Small intestine (tissue), 7 donors: Measurements from ENCODE around the gene HPSE2. TPM values are rescaled to one million over a fixed set of nuclear protein-coding genes. Genes with fewer than 3 reads are reported as not detected.
A peak's percentile ranks its signal among the peaks of the same experiment; 100 is the strongest.

Experiments used
- DNase-seq, 2 donors: peaks; one replicate each; pipeline versions ENCODE4 v3.0.0 to v3.0.0-alpha.2; 2013
- FAIRE-seq: peaks from 2 replicates; lab custom pipeline; 2012; peaks lifted over from hg19 to GRCh38; lab: Jason Lieb, UNC
- H3K27ac ChIP-seq, 3 donors: one replicate each; pipeline ENCODE4 v1.5.1; 2013; ENCODE audit warnings: low read length in 2 of 3, mild to moderate bottlenecking in 2 of 3, control low read depth in 1 of 3, inconsistent platforms in 1 of 3, low read depth in 1 of 3, moderate library complexity in 1 of 3
- H3K27me3 ChIP-seq, 3 donors: one replicate each; pipeline ENCODE4 v1.6.1; 2013; ENCODE audit warnings: low read length in 3 of 3, inconsistent platforms in 1 of 3; ENCODE audit not compliant: control insufficient read depth in 3 of 3, insufficient read depth in 3 of 3
- H3K36me3 ChIP-seq, 3 donors: one replicate each; pipeline ENCODE4 v1.6.1; 2013; ENCODE audit warnings: low read length in 3 of 3, inconsistent platforms in 1 of 3, low read depth in 1 of 3, mild to moderate bottlenecking in 1 of 3, moderate library complexity in 1 of 3; ENCODE audit not compliant: control insufficient read depth in 3 of 3, insufficient read depth in 2 of 3
- H3K4me1 ChIP-seq, 3 donors: one replicate each; pipeline ENCODE4 v1.6.1; 2013; ENCODE audit warnings: low read length in 2 of 3, inconsistent platforms in 1 of 3, low read depth in 1 of 3, mild to moderate bottlenecking in 1 of 3, moderate library complexity in 1 of 3; ENCODE audit not compliant: control insufficient read depth in 3 of 3, insufficient read depth in 2 of 3
- H3K4me3 ChIP-seq, 3 donors: one replicate each; pipeline ENCODE4 v1.5.1; 2013; ENCODE audit warnings: low read length in 3 of 3, control low read depth in 1 of 3, inconsistent platforms in 1 of 3, low read depth in 1 of 3, mild to moderate bottlenecking in 1 of 3, moderate library complexity in 1 of 3
- H3K9me3 ChIP-seq, 2 donors: one replicate each; pipeline ENCODE4 v1.6.1; 2013; ENCODE audit warnings: low read depth in 1 of 2, low read length in 1 of 2; ENCODE audit not compliant: control insufficient read depth in 2 of 2, insufficient read depth in 1 of 2
- WGBS, 3 donors: extraction: QIAGEN DNeasy Blood & Tissue Kit; methylation state at CpG; one replicate each; pipeline ENCODE4 v1.1.7; 2013; 5-methylcytosine and 5-hydroxymethylcytosine counted together
- polyA plus RNA-seq, 4 donors: library from polyadenylated mRNA; stranded (reverse) in 3 of 4; unstranded in 1 of 4; fragments of 200-250 nt in 3 of 4; fragments of 120-200 nt in 1 of 4; gene quantifications; one replicate each; pipeline versions ENCODE4 v1.2.1 to v1.2.3, GENCODE V29; 2013
- donor health status: healthy with polysubstance abuse.
- donor health status: control.
- donor health status: control.
- donor health status: Bipolar disorder and iron deficiency.
- donor health status: healthy.

Gene HPSE2
- polyA plus RNA-seq, 4 donors, result 0.22 to 9.4 (median 1.2) TPM

GRCh38 chr10:98971464-98971863, 264.2 kb downstream of the HPSE2 start:
- no peak for DNase-seq
- Histone ChIP-seq H3K27me3 (no peaks in the 10 kb centered on the region), H3K4me1 (no peaks in the 10 kb centered on the region), H3K9me3 (no peaks in the 10 kb centered on the region), H3K36me3 (no peaks in the 10 kb centered on the region), H3K27ac (no peak overlapping the region), H3K4me3 (no peak overlapping the region)
- 41 to 59% (median 44%) methylated on average over 2 of the region's 2 CpGs for WGBS, 3 donors
- FAIRE-seq, result no peak

GRCh38 chr10:98967601-98968000, 268.1 kb downstream of the HPSE2 start:
- Histone ChIP-seq H3K27me3 (no peaks in the 10 kb centered on the region), H3K9me3 (no peaks in the 10 kb centered on the region), H3K27ac (no peak overlapping the region), H3K36me3 (no peaks in the 10 kb centered on the region), H3K4me3 (no peak overlapping the region), H3K4me1 (no peaks in the 10 kb centered on the region)
- FAIRE-seq, result no peak
- DNase-seq, result no peak

GRCh38 chr10:98963608-98964007, 272.0 kb downstream of the HPSE2 start:
- Histone ChIP-seq H3K9me3 (no peaks in the 10 kb centered on the region), H3K4me3 (no peak overlapping the region), H3K4me1 (no peaks in the 10 kb centered on the region), H3K27me3 (no peaks in the 10 kb centered on the region), H3K27ac (no peak overlapping the region), H3K36me3 (no peaks in the 10 kb centered on the region)
- WGBS, 3 donors, result 46 to 64% (median 59%) methylated on average over 2 of the region's 2 CpGs
- FAIRE-seq, result no peak
- no peak for DNase-seq

- no peak for DNase-seq
- no peak overlapping the region for H3K27ac ChIP-seq
- no peaks in the 10 kb centered on the region for H3K36me3 ChIP-seq
- no peaks in the 10 kb centered on the region for H3K4me1 ChIP-seq
- no peaks in the 10 kb centered on the region for H3K9me3 ChIP-seq
- no peaks in the 10 kb centered on the region for H3K27me3 ChIP-seq
- WGBS, 3 donors, result 25 to 35% (median 28%) methylated on average over 2 of the region's 2 CpGs
- no peak for FAIRE-seq
- no peak overlapping the region for H3K4me3 ChIP-seq
Observed at GRCh38 chr10:98959379-98959778, 276.3 kb downstream of the HPSE2 start.

GRCh38 chr10:98957801-98958200, 277.9 kb downstream of the HPSE2 start:
- Histone ChIP-seq H3K4me1 (no peaks in the 10 kb centered on the region), H3K27ac (peak overlapping the region in 1 of 3 donors; percentile 46), H3K9me3 (no peaks in the 10 kb centered on the region), H3K27me3 (no peaks in the 10 kb centered on the region), H3K36me3 (no peaks in the 10 kb centered on the region), H3K4me3 (no peak overlapping the region)
- DNase-seq (no peak), FAIRE-seq (no peak)
- WGBS, 3 donors, result 61 to 72% (median 67%) methylated on average over 3 of the region's 3 CpGs

- WGBS, 3 donors, result 53 to 67% (median 54%) methylated on average over 4 of the region's 4 CpGs
- Histone ChIP-seq H3K4me1 (no peaks in the 10 kb centered on the region), H3K4me3 (no peak overlapping the region), H3K36me3 (no peaks in the 10 kb centered on the region), H3K27me3 (no peaks in the 10 kb centered on the region), H3K27ac (no peak overlapping the region), H3K9me3 (no peaks in the 10 kb centered on the region)
- DNase-seq (no peak), FAIRE-seq (no peak)
Observed at GRCh38 chr10:98956576-98957260, 278.9 kb downstream of the HPSE2 start.

- WGBS, 3 donors, result 79 to 87% (median 80%) methylated on average over 6 of the region's 6 CpGs
- H3K4me3 ChIP-seq, result no peak overlapping the region
- no peaks in the 10 kb centered on the region for H3K36me3 ChIP-seq
- DNase-seq (peak in 1 of 2 donors; percentile 0), FAIRE-seq (no peak)
- no peaks in the 10 kb centered on the region for H3K27me3 ChIP-seq
- no peaks in the 10 kb centered on the region for H3K4me1 ChIP-seq
- no peak overlapping the region for H3K27ac ChIP-seq
- no peaks in the 10 kb centered on the region for H3K9me3 ChIP-seq
Observed at GRCh38 chr10:98953251-98953650, 282.4 kb downstream of the HPSE2 start.

GRCh38 chr10:98951269-98952000, 284.2 kb downstream of the HPSE2 start:
- no peaks in the 10 kb centered on the region for H3K9me3 ChIP-seq
- no peaks in the 10 kb centered on the region for H3K27me3 ChIP-seq
- FAIRE-seq (no peak), DNase-seq (peak in 1 of 2 donors; percentile 0)
- no peaks in the 10 kb centered on the region for H3K36me3 ChIP-seq
- no peaks in the 10 kb centered on the region for H3K4me1 ChIP-seq
- no peak overlapping the region for H3K4me3 ChIP-seq
- 59 to 74% (median 70%) methylated on average over 2 of the region's 2 CpGs for WGBS, 3 donors
- H3K27ac ChIP-seq, result no peak overlapping the region
